SK-N-SH treated with all-trans-retinoic acid at 6 μM for 48 hours (cell line): ENCODE data around the gene ZNF567.

Experiments
- ATAC-seq: fragments of 200-7000 bp; cut with Tn5 transposase; 3 replicates; pipeline ENCODE4 v1.9.1; 2020; ENCODE audit warnings: mild to moderate bottlenecking, moderate library complexity
- ARNTL ChIP-seq: fragments of 450-650 bp; formaldehyde crosslinking; IDR thresholded peaks from 2 replicates; pipeline ENCODE4 v1.5.0; 2020; ENCODE audit warnings: low read depth, mild to moderate bottlenecking, moderate library complexity, borderline replicate concordance
- BACH2 ChIP-seq: fragments of 250-450 bp; sonication (Bioruptor Pico); IDR thresholded peaks from 2 replicates; pipeline ENCODE4 v1.9.0; 2021; ENCODE audit warnings: mild to moderate bottlenecking, borderline replicate concordance
- ESRRG ChIP-seq: fragments of 250-450 bp; sonication (Bioruptor Pico); IDR thresholded peaks from 2 replicates; pipeline ENCODE4 v1.6.1; 2021; ENCODE audit warnings: mild to moderate bottlenecking
- GLIS3 ChIP-seq: fragments of 250-450 bp; sonication (Bioruptor Pico); IDR thresholded peaks from 2 replicates; pipeline ENCODE4 v1.5.0; 2020; ENCODE audit warnings: mild to moderate bottlenecking, moderate library complexity
- OSR1 ChIP-seq: fragments of 250-450 bp; sonication (Bioruptor Pico); IDR thresholded peaks from 2 replicates; pipeline ENCODE4 v1.8.0; 2022; ENCODE audit warnings: moderate library complexity, mild to moderate bottlenecking, inconsistent platforms
- POU6F1 ChIP-seq: fragments of 250-450 bp; sonication (Bioruptor Pico); IDR thresholded peaks from 2 replicates; pipeline ENCODE4 v1.8.0; 2021; ENCODE audit warnings: low read depth, mild to moderate bottlenecking, moderate library complexity, borderline replicate concordance
- PPARA ChIP-seq: fragments of 250-450 bp; sonication (Bioruptor Pico); IDR thresholded peaks from 2 replicates; pipeline ENCODE4 v1.5.0; 2020; ENCODE audit warnings: mild to moderate bottlenecking, borderline replicate concordance
- RARB ChIP-seq: fragments of 250-450 bp; sonication (Bioruptor Pico); IDR thresholded peaks from 2 replicates; pipeline ENCODE4 v1.8.0; 2021; ENCODE audit warnings: mild to moderate bottlenecking, moderate library complexity
- SNAI2 ChIP-seq: fragments of 250-450 bp; sonication (Bioruptor Pico); IDR thresholded peaks from 2 replicates; pipeline ENCODE4 v1.5.0; 2020; ENCODE audit warnings: mild to moderate bottlenecking, moderate library complexity
- TCF4 ChIP-seq: fragments of 250-450 bp; sonication (Bioruptor Pico); IDR thresholded peaks from 2 replicates; pipeline ENCODE4 v1.8.0; 2021; ENCODE audit warnings: mild to moderate bottlenecking, moderate library complexity, borderline replicate concordance
- TOX ChIP-seq: fragments of 250-450 bp; sonication (Bioruptor Pico); IDR thresholded peaks from 2 replicates; pipeline ENCODE4 v1.8.0; 2021; ENCODE audit warnings: mild to moderate bottlenecking, moderate library complexity, borderline replicate concordance
- ZC3H10 ChIP-seq: fragments of 250-450 bp; sonication (Bioruptor Pico); IDR thresholded peaks from 2 replicates; pipeline ENCODE4 v1.5.1; 2021; ENCODE audit warnings: mild to moderate bottlenecking, moderate library complexity
- ZFP3 ChIP-seq: fragments of 250-450 bp; sonication (Bioruptor Pico); IDR thresholded peaks from 2 replicates; pipeline ENCODE4 v1.5.0; 2020; ENCODE audit warnings: mild to moderate bottlenecking, moderate library complexity
- ZFP30 ChIP-seq: fragments of 450-650 bp; formaldehyde crosslinking; IDR thresholded peaks from 2 replicates; pipeline ENCODE4 v1.5.0; 2022; ENCODE audit warnings: mild to moderate bottlenecking, moderate library complexity
- ZNF565 ChIP-seq: fragments of 450-650 bp; formaldehyde crosslinking; conservative IDR thresholded peaks from 2 replicates; pipeline ENCODE4 v1.5.0; 2020; ENCODE audit warnings: low read depth, mild to moderate bottlenecking, moderate library complexity
- ZNF70 ChIP-seq: fragments of 450-650 bp; formaldehyde crosslinking; IDR thresholded peaks from 2 replicates; pipeline ENCODE4 v1.5.0; 2020; ENCODE audit warnings: mild to moderate bottlenecking, moderate library complexity
- ZNF8 ChIP-seq: fragments of 450-650 bp; formaldehyde crosslinking; IDR thresholded peaks from 2 replicates; pipeline ENCODE4 v1.5.0; 2020; ENCODE audit warnings: mild to moderate bottlenecking, moderate library complexity
- TF ChIP-seq, protein P1 (sequence below): fragments of 250-450 bp; sonication (Bioruptor Pico); IDR thresholded peaks from 2 replicates; pipeline ENCODE4 v1.5.0; 2020; ENCODE audit warnings: mild to moderate bottlenecking, moderate library complexity
- TF ChIP-seq, protein P2 (sequence below): fragments of 250-450 bp; sonication (Bioruptor Pico); IDR thresholded peaks from 2 replicates; pipeline ENCODE4 v1.8.0; 2020; ENCODE audit warnings: mild to moderate bottlenecking, moderate library complexity, borderline replicate concordance
- TF ChIP-seq, protein P3 (sequence below): fragments of 250-450 bp; sonication (Bioruptor Pico); IDR thresholded peaks from 2 replicates; pipeline ENCODE4 v1.5.1; 2020; ENCODE audit warnings: low read depth, mild to moderate bottlenecking, moderate library complexity

ZNF567 gene

DNA sequence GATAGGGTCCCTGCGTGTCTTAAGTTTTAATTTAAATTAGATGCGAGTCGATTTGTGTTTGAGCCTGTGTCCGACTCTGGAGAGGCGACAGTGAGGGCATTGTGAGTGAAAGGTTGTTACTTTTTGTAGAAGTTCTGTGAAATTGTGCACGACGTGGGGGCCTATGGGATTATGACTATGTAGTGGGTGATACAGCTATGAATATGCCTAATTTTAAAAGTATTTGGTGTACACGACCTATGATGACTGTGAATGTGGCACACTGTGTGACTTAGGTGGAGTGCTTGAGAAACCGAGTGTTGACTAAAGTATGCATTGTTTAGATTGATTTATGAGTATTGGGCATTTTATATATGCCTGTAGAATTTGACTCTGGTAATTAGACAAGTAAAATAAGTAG is 646 bp downstream of the ZNF567 start:
- no peak for ATAC-seq

GRCh38 chr19:36707134-36707533 is 19.7 kb downstream of the ZNF567 start:
- ATAC-seq: no peak

More for the DNA sequence above, 646 bp downstream of the ZNF567 start:
- TF ChIP-seq, protein P1, sequence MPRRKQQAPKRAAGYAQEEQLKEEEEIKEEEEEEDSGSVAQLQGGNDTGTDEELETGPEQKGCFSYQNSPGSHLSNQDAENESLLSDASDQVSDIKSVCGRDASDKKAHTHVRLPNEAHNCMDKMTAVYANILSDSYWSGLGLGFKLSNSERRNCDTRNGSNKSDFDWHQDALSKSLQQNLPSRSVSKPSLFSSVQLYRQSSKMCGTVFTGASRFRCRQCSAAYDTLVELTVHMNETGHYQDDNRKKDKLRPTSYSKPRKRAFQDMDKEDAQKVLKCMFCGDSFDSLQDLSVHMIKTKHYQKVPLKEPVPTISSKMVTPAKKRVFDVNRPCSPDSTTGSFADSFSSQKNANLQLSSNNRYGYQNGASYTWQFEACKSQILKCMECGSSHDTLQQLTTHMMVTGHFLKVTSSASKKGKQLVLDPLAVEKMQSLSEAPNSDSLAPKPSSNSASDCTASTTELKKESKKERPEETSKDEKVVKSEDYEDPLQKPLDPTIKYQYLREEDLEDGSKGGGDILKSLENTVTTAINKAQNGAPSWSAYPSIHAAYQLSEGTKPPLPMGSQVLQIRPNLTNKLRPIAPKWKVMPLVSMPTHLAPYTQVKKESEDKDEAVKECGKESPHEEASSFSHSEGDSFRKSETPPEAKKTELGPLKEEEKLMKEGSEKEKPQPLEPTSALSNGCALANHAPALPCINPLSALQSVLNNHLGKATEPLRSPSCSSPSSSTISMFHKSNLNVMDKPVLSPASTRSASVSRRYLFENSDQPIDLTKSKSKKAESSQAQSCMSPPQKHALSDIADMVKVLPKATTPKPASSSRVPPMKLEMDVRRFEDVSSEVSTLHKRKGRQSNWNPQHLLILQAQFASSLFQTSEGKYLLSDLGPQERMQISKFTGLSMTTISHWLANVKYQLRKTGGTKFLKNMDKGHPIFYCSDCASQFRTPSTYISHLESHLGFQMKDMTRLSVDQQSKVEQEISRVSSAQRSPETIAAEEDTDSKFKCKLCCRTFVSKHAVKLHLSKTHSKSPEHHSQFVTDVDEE (CRISPR knock-in tag): no peak
- no peak for TF ChIP-seq ZNF565 (CRISPR knock-in tag)
- TF ChIP-seq GLIS3 (CRISPR knock-in tag): no peak
- TF ChIP-seq BACH2 (CRISPR knock-in tag): no peak
- TF ChIP-seq, protein P2, sequence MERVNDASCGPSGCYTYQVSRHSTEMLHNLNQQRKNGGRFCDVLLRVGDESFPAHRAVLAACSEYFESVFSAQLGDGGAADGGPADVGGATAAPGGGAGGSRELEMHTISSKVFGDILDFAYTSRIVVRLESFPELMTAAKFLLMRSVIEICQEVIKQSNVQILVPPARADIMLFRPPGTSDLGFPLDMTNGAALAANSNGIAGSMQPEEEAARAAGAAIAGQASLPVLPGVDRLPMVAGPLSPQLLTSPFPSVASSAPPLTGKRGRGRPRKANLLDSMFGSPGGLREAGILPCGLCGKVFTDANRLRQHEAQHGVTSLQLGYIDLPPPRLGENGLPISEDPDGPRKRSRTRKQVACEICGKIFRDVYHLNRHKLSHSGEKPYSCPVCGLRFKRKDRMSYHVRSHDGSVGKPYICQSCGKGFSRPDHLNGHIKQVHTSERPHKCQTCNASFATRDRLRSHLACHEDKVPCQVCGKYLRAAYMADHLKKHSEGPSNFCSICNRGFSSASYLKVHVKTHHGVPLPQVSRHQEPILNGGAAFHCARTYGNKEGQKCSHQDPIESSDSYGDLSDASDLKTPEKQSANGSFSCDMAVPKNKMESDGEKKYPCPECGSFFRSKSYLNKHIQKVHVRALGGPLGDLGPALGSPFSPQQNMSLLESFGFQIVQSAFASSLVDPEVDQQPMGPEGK (CRISPR knock-in tag): no peak
- TF ChIP-seq TOX: no peak
- TF ChIP-seq TCF4 (CRISPR knock-in tag): no peak

GRCh38 chr19:36709423-36709822 is 22.0 kb downstream of the ZNF567 start:
- no peak for ATAC-seq
- TF ChIP-seq ZC3H10 (no peak), RARB (no peak), ZNF70 (no peak), SNAI2 (no peak), ESRRG (CRISPR knock-in tag) (no peak), POU6F1 (CRISPR knock-in tag) (no peak), ZFP30 (no peak), ARNTL (CRISPR knock-in tag) (no peak), PPARA (no peak), ZNF8 (no peak), OSR1 (CRISPR knock-in tag) (no peak), TOX (no peak), TCF4 (CRISPR knock-in tag) (no peak), ZNF565 (CRISPR knock-in tag) (no peak)
- TF ChIP-seq, protein P3, sequence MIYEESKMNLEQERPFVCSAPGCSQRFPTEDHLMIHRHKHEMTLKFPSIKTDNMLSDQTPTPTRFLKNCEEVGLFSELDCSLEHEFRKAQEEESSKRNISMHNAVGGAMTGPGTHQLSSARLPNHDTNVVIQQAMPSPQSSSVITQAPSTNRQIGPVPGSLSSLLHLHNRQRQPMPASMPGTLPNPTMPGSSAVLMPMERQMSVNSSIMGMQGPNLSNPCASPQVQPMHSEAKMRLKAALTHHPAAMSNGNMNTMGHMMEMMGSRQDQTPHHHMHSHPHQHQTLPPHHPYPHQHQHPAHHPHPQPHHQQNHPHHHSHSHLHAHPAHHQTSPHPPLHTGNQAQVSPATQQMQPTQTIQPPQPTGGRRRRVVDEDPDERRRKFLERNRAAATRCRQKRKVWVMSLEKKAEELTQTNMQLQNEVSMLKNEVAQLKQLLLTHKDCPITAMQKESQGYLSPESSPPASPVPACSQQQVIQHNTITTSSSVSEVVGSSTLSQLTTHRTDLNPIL: no peak
- TF ChIP-seq, protein P2 (CRISPR knock-in tag): no peak

More at GRCh38 chr19:36707134-36707533, 19.7 kb downstream of the ZNF567 start:
- TF ChIP-seq ZFP3 (CRISPR knock-in tag) (no peak), RARB (no peak), OSR1 (CRISPR knock-in tag) (no peak), ZNF8 (no peak), PPARA (no peak), TCF4 (CRISPR knock-in tag) (no peak), ZC3H10 (no peak), BACH2 (CRISPR knock-in tag) (no peak), ZNF565 (CRISPR knock-in tag) (no peak)
- TF ChIP-seq, protein P1 (CRISPR knock-in tag): no peak
- TF ChIP-seq, protein P3: no peak
